Mesothelial cell of epicardium (in vitro differentiated cells): Measurements from ENCODE around the gene MAP4K5. TPM values are rescaled to one million over a fixed set of nuclear protein-coding genes. Genes with fewer than 3 reads are reported as not detected.

Experiments used
- DNase-seq, 2 experiments: peaks; one replicate each; pipeline ENCODE4 v3.0.0; 2021; ENCODE audit warnings: low spot score in 2 of 2; ENCODE audit not compliant: unreplicated experiment in 2 of 2
- H3K27ac Mint-ChIP-seq: 2 replicates; pipeline ENCODE4 v1.8.0; 2021; ENCODE audit warnings: mixed read lengths
- H3K27me3 Mint-ChIP-seq: 2 replicates; pipeline ENCODE4 v1.8.0; 2021; ENCODE audit warnings: low read depth, mixed read lengths
- H3K36me3 Mint-ChIP-seq: 2 replicates; pipeline ENCODE4 v1.8.0; 2021; ENCODE audit warnings: mixed read lengths
- H3K4me1 Mint-ChIP-seq: 2 replicates; pipeline ENCODE4 v1.8.0; 2021; ENCODE audit warnings: mixed read lengths
- H3K4me3 Mint-ChIP-seq: 2 replicates; pipeline ENCODE4 v1.8.0; 2021; ENCODE audit warnings: mild to moderate bottlenecking, moderate library complexity, mixed read lengths
- H3K9me3 Mint-ChIP-seq: 2 replicates; pipeline ENCODE4 v1.8.0; 2021; ENCODE audit warnings: mixed read lengths
- total RNA-seq: library from RNA; stranded (reverse); gene quantifications from 3 replicates; pipeline ENCODE4 v1.2.1, GENCODE V29; 2021
- TF ChIP-seq, protein P1 (sequence below): fragments of 200-600 bp; sonication (generic); IDR thresholded peaks from one replicate; pipeline ENCODE4 v1.5.0; 2021; ENCODE audit warnings: antibody characterized with exemption; ENCODE audit not compliant: unreplicated experiment

MAP4K5 gene
- total RNA-seq, 1 donor from 2014 or later, result 95.4 TPM

DNA sequence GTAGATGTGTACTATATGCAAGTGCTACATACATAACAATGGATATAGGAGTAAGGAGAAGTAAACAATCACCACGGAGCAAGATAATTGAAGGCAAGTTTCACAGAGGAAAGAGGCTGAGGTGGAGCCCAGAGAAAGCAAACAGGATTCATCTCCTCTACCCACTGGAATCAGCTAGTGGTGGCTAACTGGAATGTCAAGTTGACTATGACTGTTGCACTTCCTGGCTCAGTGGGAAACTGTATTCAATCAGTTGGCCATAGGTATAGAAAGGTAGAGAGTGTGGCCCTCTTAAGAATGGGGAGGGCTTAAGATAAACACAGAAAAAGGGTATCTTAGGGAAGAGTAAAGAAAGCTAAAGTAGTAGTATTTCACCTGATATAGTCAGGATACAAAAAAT is 62.4 kb downstream of the MAP4K5 start:
- Mint-ChIP-seq H3K9me3 (peaks cover 17% of the 10 kb centered on the region), H3K36me3 (peaks cover 71% of the 10 kb centered on the region), H3K4me3 (no peak overlapping the region), H3K27ac (no peak overlapping the region), H3K27me3 (no peaks in the 10 kb centered on the region), H3K4me1 (no peaks in the 10 kb centered on the region)
- DNase-seq, result no peak
- TF ChIP-seq, protein P1, sequence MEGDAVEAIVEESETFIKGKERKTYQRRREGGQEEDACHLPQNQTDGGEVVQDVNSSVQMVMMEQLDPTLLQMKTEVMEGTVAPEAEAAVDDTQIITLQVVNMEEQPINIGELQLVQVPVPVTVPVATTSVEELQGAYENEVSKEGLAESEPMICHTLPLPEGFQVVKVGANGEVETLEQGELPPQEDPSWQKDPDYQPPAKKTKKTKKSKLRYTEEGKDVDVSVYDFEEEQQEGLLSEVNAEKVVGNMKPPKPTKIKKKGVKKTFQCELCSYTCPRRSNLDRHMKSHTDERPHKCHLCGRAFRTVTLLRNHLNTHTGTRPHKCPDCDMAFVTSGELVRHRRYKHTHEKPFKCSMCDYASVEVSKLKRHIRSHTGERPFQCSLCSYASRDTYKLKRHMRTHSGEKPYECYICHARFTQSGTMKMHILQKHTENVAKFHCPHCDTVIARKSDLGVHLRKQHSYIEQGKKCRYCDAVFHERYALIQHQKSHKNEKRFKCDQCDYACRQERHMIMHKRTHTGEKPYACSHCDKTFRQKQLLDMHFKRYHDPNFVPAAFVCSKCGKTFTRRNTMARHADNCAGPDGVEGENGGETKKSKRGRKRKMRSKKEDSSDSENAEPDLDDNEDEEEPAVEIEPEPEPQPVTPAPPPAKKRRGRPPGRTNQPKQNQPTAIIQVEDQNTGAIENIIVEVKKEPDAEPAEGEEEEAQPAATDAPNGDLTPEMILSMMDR, result no peak

DNA sequence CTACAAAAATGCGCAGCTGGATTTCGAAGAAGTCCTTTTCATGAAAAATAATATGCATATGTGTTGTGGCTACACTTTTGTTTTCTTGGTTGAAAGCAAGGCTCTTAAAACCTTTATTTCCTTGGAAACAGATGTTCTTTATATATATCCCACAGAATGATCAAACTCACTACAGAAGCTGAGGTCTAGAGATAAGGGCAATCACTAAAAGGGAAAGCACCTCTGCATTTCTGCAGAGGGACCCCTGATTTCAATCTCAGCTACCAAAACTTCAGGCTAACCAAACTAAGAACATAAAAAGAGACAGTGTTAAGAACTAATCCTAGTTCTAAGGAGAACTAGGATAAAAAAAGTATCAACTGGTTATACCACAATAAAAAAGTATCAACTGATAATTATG is 70.3 kb downstream of the MAP4K5 start:
- Mint-ChIP-seq H3K4me3 (no peak overlapping the region), H3K9me3 (no peaks in the 10 kb centered on the region), H3K27me3 (no peaks in the 10 kb centered on the region), H3K4me1 (peaks cover 2% of the 10 kb centered on the region), H3K27ac (peak overlapping the region; percentile 14), H3K36me3 (peaks cover 20% of the 10 kb centered on the region)
- TF ChIP-seq, protein P1, result no peak
- DNase-seq, result no peak

DNA sequence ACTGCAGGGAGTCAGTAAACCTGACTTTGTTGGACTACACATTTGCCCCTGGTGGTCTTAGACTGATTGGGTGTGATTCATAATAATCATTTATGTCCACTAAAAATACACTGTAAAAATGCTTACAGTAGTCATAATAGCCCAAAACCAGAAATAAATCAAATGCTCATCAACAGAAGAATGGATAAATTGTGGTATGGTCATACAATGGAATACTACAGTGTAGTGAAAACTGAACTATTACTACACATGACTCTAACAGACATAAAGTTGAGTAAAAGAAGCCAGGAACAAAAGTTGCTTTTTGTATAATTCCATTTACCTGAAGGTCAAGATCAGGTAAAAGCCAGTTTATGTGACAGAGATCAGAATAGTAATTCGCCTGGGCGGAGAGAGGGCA is 78.5 kb downstream of the MAP4K5 start:
- peaks cover 57% of the 10 kb centered on the region for H3K36me3 Mint-ChIP-seq
- H3K9me3 Mint-ChIP-seq, result peaks cover 17% of the 10 kb centered on the region
- no peaks in the 10 kb centered on the region for H3K4me1 Mint-ChIP-seq
- TF ChIP-seq, protein P1, result no peak
- no peak overlapping the region for H3K27ac Mint-ChIP-seq
- no peaks in the 10 kb centered on the region for H3K27me3 Mint-ChIP-seq
- H3K4me3 Mint-ChIP-seq, result no peak overlapping the region
- no peak for DNase-seq

DNA sequence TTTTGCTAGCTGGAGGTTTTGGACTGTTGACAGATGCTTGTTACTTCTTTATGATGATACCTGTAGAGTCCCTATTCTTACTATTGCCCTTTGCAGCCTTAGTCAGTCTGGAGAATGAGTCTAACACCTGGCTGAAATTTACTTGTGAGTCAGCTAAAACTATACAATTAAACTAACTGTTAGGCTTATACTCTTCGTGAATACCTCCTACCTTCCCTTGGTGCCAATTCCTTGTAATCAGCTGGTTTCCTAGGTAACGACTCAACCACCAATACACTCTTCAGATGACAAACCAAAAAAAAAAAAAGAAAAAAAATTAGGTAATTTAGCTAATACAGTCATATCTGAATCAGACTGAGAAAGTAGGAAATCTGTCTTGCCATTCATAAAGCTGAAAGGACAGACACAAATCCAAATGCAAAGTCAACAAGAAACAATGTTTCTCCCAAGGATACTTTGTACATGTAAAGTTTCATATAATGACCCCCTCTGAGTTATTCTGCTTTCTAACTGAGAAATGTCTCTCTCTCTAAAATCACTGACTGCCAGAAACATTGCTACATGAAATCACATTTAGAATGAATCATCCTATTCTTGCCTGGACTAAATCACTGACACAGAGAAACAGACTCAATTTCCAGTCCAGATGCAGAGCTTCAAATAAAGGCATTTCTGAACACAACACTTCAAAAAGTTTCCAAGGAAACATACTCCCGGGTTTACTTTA is 79.2 kb downstream of the MAP4K5 start:
- peaks cover 17% of the 10 kb centered on the region for H3K9me3 Mint-ChIP-seq
- no peak overlapping the region for H3K27ac Mint-ChIP-seq

DNA sequence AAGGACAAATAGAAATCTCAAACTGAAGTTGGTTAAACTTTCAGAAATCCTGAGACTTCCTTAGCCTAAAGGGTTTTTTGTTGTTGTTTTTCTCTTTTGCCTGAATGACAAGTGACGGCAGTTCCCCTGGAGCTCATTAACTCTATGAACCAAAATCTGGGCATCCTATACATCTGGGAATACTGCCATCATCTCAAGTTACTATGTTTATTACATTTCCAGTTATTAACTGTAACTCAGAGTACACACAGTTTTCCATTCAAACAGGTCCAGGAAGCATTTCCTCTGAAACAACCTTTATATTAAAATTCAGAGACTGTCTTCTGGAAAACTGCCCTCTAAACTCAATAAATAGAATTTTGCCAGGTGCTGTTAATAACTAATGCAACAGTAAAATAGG is 80.1 kb downstream of the MAP4K5 start:
- Mint-ChIP-seq H3K4me1 (peaks cover 6% of the 10 kb centered on the region), H3K27me3 (no peaks in the 10 kb centered on the region), H3K36me3 (peaks cover 61% of the 10 kb centered on the region), H3K9me3 (peaks cover 17% of the 10 kb centered on the region), H3K4me3 (no peak overlapping the region), H3K27ac (no peak overlapping the region)
- DNase-seq, result no peak
- TF ChIP-seq, protein P1, result no peak

More for the DNA sequence above, 79.2 kb downstream of the MAP4K5 start:
- Mint-ChIP-seq H3K27me3 (no peaks in the 10 kb centered on the region), H3K4me3 (no peak overlapping the region), H3K4me1 (peaks cover 2% of the 10 kb centered on the region), H3K36me3 (peaks cover 58% of the 10 kb centered on the region)
- TF ChIP-seq, protein P1, result no peak
- DNase-seq, result no peak

DNA sequence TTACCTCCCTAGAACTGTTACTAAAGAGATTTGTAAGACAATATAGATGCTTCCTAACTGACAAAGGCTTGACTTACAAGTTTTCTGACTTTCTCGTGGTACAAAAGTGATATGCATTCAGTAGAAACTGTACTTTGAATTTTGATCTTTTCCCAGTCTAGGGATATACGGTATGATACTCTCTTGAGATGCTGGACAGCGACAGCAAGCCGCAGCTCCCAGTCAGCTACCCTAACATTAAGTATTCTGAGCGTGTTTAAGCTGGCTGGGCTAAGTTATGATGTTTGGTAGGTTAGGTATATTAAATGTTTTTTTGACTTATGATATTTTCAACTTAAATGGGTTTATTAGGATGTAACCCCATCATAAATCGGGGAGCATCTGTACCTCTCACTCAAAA is 80.5 kb downstream of the MAP4K5 start:
- H3K36me3 Mint-ChIP-seq, result peaks cover 61% of the 10 kb centered on the region
- peaks cover 17% of the 10 kb centered on the region for H3K9me3 Mint-ChIP-seq
- no peak for DNase-seq
- no peak overlapping the region for H3K4me3 Mint-ChIP-seq
- no peaks in the 10 kb centered on the region for H3K27me3 Mint-ChIP-seq
- TF ChIP-seq, protein P1, result no peak
- H3K27ac Mint-ChIP-seq, result no peak overlapping the region
- H3K4me1 Mint-ChIP-seq, result peaks cover 6% of the 10 kb centered on the region
